Cardiac muscle cell (in vitro differentiated cells and primary cell): ENCODE measurements around the gene POU2AF1. TPM values are rescaled to one million over a fixed set of nuclear protein-coding genes. Genes with fewer than 3 reads are reported as not detected.

Source experiments
- DNase-seq, 2 donors: peaks; one replicate each; pipeline versions ENCODE4 v3.0.0 to v3.0.0-alpha.2; 2010 to 2017; ENCODE audit warnings: low read depth in 1 of 2, low spot score in 1 of 2
- H3K27ac ChIP-seq: fragments of 200-600 bp; sonication (generic); 2 replicates; pipeline ENCODE4 v1.5.1; 2016
- H3K27me3 ChIP-seq: fragments of 200-600 bp; sonication (generic); 2 replicates; pipeline ENCODE4 v1.6.0; 2016; ENCODE audit warnings: control low read depth
- H3K36me3 ChIP-seq: fragments of 200-600 bp; sonication (generic); 2 replicates; pipeline ENCODE4 v1.5.1; 2016; ENCODE audit warnings: control low read depth
- H3K4me1 ChIP-seq: fragments of 200-600 bp; sonication (generic); 2 replicates; pipeline ENCODE4 v1.8.1; 2017; ENCODE audit warnings: low read depth, mild to moderate bottlenecking, mixed run types
- H3K4me3 ChIP-seq: fragments of 200-600 bp; sonication (generic); 2 replicates; pipeline ENCODE4 v1.5.1; 2016; ENCODE audit warnings: mild to moderate bottlenecking
- H3K9me3 ChIP-seq: fragments of 200-600 bp; sonication (generic); 2 replicates; pipeline ENCODE4 v1.5.1; 2017; ENCODE audit warnings: low read depth, mild to moderate bottlenecking, control low read depth
- polyA plus RNA-seq: library from polyadenylated mRNA; unstranded; fragments of >200 nt; fragmentation: Nextera tagmentation; extraction: Ambion mirVana; gene quantifications from 2 replicates; pipeline ENCODE4 v1.2.1, GENCODE V29; 2016
- total RNA-seq: library from RNA; depleted of rRNA; stranded (reverse); fragments of >200 nt; gene quantifications from 2 replicates; pipeline ENCODE4 v1.2.3, GENCODE V29; 2016
- TF ChIP-seq, protein P1 (sequence below): IDR thresholded peaks from 2 replicates; pipeline ENCODE4 v1.5.1; 2012; ENCODE audit warnings: low read depth, mild to moderate bottlenecking, low read length

POU2AF1 gene
- total and polyA plus RNA-seq, 2 experiments from 2014 or later: not detected

DNA sequence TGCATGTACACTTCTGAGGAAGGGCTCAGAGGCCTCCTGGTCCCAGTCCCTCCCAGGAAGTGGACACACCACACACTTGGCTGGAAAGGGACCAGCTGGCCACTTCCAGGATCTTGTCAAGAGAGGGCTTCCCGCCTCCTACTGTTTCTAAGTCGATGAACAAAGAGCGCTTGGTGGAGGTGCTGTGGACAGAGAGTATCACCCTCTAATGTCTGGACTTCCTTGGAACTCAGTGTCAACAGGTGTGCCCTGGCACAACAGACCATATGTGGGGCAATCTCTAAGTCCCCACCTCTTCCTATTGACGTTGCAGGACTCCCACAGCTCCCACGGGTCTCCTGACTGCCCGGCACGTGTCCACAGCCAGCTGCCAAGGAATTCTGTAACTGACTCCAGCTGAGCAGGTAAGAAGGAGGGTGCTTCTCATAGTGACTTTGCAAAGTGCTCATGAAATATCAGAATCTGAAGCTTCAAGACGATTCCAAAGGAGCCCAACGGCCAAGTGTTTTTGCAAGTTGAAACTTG lies 16.1 kb downstream of the POU2AF1 start:
- no peaks in the 10 kb centered on the region for H3K9me3 ChIP-seq
- H3K27me3 ChIP-seq: no peaks in the 10 kb centered on the region
- TF ChIP-seq, protein P1, sequence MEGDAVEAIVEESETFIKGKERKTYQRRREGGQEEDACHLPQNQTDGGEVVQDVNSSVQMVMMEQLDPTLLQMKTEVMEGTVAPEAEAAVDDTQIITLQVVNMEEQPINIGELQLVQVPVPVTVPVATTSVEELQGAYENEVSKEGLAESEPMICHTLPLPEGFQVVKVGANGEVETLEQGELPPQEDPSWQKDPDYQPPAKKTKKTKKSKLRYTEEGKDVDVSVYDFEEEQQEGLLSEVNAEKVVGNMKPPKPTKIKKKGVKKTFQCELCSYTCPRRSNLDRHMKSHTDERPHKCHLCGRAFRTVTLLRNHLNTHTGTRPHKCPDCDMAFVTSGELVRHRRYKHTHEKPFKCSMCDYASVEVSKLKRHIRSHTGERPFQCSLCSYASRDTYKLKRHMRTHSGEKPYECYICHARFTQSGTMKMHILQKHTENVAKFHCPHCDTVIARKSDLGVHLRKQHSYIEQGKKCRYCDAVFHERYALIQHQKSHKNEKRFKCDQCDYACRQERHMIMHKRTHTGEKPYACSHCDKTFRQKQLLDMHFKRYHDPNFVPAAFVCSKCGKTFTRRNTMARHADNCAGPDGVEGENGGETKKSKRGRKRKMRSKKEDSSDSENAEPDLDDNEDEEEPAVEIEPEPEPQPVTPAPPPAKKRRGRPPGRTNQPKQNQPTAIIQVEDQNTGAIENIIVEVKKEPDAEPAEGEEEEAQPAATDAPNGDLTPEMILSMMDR: no peak
- no peak overlapping the region for H3K4me3 ChIP-seq
- no peaks in the 10 kb centered on the region for H3K36me3 ChIP-seq
- no peaks in the 10 kb centered on the region for H3K4me1 ChIP-seq
- H3K27ac ChIP-seq: no peak overlapping the region
- DNase-seq: no peak

DNA sequence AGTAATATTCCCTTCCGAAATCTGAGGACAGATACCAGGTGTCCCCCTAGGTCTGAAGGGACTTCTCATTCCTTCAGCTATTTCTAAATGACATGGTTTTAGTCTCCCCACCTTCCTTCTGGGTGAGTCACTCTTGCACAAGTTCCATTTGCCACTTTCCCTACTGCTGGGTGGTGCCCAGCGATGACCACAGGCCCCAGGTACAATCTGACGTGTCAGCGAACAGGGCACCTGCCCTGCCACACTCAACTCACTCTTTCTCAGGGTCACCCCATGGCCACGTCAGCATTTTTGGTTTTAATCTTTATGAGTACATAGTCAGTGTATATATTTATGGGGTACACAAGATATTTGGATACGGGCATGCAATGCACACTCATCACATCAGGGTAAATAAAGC lies 17.2 kb downstream of the POU2AF1 start:
- no peaks in the 10 kb centered on the region for H3K4me1 ChIP-seq
- TF ChIP-seq, protein P1: no peak
- no peaks in the 10 kb centered on the region for H3K27me3 ChIP-seq
- no peak overlapping the region for H3K27ac ChIP-seq
- DNase-seq: no peak
- H3K36me3 ChIP-seq: no peaks in the 10 kb centered on the region
- no peak overlapping the region for H3K4me3 ChIP-seq
- H3K9me3 ChIP-seq: no peaks in the 10 kb centered on the region

GRCh38 chr11:111361052-111361801 lies 17.8 kb downstream of the POU2AF1 start:
- DNase-seq: no peak
- H3K27ac ChIP-seq: no peak overlapping the region
- H3K36me3 ChIP-seq: no peaks in the 10 kb centered on the region

GRCh38 chr11:111360150-111361043 lies 18.7 kb downstream of the POU2AF1 start:
- Histone ChIP-seq H3K36me3 (no peaks in the 10 kb centered on the region), H3K4me3 (no peak overlapping the region), H3K27ac (no peak overlapping the region), H3K27me3 (no peaks in the 10 kb centered on the region), H3K4me1 (no peaks in the 10 kb centered on the region), H3K9me3 (no peaks in the 10 kb centered on the region)
- TF ChIP-seq, protein P1: no peak
- DNase-seq: no peak

More at GRCh38 chr11:111361052-111361801, 17.8 kb downstream of the POU2AF1 start:
- no peaks in the 10 kb centered on the region for H3K27me3 ChIP-seq
- no peaks in the 10 kb centered on the region for H3K9me3 ChIP-seq
- TF ChIP-seq, protein P1: no peak
- no peaks in the 10 kb centered on the region for H3K4me1 ChIP-seq
- no peak overlapping the region for H3K4me3 ChIP-seq

DNA sequence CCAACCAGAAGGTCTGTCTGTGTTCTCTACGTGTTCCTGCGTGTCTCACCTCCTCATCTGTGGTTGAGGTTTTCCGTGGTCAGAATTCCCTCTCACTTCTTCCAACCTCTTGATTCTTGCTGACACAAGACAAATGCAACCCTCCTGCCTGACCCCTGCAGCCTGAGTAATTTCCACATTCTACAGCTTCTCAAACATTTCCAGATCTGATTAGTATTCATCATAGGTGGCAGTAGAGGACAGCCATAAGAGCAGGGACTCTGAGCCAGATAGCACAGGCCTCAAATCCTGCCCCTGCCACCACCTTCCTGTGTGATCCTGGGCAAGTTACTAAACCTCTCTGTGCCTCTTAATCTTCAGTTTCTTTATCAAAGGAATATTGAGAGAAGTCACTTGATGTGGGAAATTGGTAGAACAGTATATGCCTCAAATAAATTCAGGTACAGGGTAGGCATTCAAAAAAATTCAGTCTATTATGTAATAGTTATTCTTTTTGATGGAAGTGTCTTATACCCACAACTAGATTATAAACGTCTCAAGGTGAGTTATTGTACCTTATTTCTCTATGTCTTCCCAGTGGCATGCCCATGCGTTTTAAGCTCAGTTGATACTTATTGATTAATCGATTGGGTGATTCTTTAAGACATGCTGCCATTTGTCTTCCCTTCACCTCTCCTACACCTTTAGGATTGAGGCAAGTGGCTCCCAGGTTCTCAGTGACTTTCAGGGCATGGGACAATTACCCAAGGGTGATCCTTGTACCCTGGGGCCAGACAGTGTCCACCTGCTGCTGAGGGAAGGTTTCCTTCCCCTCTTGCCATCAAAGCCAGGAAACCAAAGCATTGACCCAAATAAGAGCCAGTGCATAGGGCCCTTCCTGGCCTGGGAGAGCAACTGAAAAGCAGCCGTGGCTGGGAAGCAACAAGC lies 19.6 kb downstream of the POU2AF1 start:
- no peaks in the 10 kb centered on the region for H3K4me1 ChIP-seq
- H3K27ac ChIP-seq: no peak overlapping the region
- no peaks in the 10 kb centered on the region for H3K9me3 ChIP-seq
- TF ChIP-seq, protein P1: no peak
- H3K27me3 ChIP-seq: no peaks in the 10 kb centered on the region
- no peak overlapping the region for H3K4me3 ChIP-seq
- no peak for DNase-seq
- no peaks in the 10 kb centered on the region for H3K36me3 ChIP-seq
